Measurements from ENCODE around the gene CACNA1H. TPM values are rescaled to one million over a fixed set of nuclear protein-coding genes. Genes with fewer than 3 reads are reported as not detected.

CACNA1H gene
- total RNA-seq, 1 donor from 2014 or later, result 14.7 TPM

DNA sequence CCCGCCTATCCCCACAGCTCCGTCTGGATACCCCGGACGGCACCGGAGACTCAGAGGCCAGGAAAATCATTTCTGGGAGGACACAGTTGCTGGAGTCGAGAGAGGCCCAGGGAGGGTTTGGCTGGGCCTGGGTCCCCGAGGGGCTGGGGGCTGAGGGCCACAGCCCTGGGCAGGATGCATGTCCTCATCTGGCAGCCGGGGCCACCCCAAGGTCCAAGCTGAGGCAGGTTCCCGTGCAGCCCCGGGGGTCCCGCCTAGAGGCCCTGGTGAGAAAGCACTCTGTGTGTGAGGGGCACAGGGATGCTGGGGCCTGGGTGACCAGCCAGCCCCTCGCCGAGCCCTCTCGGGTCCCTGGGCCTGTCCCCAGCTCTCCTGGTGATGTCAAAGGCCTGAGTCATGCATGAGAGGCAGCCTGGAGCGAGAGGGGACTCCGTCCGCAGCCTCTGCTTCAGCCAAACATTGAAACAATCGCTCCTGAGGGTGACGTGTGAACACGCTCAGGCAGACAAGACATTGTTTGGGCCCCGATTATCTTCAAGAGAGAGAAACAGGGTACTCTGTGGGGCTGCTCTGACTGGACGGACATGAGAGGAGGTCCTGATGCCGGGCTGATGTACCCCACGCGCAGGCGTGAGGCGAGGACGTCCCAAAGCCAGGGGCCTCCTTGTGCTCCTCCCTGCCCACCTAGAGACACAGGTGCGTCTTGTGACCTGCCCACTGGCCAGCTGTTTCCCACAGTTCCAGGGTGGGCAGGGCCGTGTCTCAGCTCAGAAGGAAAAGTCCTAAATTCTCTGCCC, 31.1 kb upstream of the CACNA1H start:
- FAIRE-seq (no peak), DNase-seq (ENCODE audit: low spot score in 2 of 2) (no peak)

GRCh38 chr16:1122398-1122765, 30.5 kb upstream of the CACNA1H start:
- no peak for FAIRE-seq
- DNase-seq (ENCODE audit: low spot score in 2 of 2), result no peak

DNA sequence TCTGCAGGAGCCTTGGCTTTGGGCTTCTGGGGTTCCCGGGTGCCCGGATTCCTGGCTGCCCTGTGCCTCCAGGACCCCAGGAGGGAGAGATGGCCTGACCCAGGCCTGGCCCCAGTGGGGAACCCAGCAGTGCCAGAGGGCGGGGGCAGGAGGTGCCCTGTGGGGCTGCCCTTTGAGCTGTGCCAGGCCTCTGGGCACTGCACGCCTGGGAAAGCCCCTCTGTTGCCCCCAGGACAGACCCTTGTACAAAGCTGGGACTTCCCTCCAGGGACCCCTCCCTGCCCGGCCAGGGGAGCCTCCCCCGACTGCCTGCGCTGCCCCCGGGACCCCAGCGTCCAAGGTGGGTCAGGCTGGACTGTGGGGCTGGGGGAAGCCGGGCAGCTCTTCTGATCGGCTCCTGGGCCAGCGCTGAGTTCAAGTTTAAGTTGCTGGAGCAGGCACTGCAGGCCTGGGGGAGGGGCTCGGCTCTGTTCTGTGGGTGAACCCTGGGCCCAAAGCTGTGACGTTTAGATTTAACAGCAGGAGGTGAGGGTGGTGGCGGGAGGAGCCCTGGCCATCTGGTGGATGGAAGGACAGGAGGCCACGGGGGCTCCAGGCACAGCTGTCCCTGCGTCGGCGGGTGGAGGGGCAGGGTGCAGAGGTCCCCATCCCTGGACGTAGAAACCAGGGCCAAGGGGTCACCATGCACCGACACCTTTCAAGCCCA, 29.2 kb upstream of the CACNA1H start:
- no peak for DNase-seq (ENCODE audit: low spot score in 2 of 2)
- no peak for FAIRE-seq

DNA sequence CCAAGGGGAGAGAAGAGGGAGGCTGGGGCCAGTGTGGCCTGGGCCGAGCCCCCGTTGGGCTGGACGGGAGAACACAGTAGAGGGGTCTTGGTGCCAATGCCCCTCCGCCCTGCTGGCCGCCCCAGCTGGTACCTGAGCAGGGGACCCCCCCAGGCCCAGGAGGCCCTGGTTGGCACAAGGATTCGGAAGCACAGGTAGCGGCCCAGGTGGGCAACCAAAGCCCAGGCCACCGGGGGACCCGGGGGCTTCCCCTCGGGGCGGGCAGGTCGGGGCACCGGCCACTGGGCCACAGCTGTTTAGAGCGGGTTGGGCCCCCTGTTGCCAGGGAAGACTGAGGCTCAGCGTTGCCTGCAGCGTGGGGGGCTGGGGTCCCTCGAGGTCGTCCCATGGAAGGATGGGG, 28.6 kb upstream of the CACNA1H start:
- DNase-seq (ENCODE audit: low spot score in 2 of 2) (no peak), FAIRE-seq (no peak)

- FAIRE-seq (no peak), DNase-seq (ENCODE audit: low spot score in 2 of 2) (no peak)
Measured at GRCh38 chr16:1124795-1125194, 28.1 kb upstream of the CACNA1H start.

DNA sequence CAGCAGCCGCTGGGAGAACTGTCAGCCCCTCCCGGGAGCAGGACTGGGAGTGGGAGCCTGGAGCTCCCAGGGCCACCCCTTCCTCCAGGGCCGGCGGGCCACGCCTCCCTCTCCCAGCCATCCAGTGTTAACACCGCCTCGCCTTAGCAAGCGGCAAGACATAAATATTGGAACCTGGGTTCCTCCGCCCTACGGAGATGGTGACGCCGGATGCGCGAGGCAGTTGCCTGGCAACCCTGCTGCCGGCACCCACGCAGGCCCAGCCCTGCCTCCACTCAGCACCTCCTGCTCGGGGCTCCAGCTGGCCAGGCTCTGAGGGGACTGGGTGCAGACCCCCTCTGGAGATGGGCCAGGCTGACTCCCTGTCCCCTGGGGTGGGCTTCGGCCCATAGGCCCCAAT, 27.4 kb upstream of the CACNA1H start:
- peak in 1 of 2 donors; percentile 80 for DNase-seq (ENCODE audit: low spot score in 2 of 2)
- FAIRE-seq, result no peak

DNA sequence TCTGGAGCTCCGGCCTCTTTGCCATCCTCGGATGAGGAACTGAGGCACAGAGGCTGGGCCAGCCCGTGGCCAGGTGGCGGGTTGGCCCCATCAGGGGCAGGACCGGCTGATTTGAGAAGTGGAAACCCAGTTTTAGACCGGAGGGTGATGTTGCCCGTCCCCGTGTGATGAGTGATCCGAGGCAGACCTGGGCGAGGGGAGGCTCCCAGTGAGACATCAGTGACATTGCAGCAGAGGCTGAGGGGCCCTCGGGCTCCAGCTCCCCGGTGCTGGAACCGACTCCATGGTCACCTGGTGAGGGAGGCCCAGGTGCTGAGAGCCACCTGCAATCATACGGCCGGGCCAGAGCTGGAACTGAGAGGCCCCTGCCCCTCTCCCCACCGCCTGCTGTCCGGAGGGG, 26.9 kb upstream of the CACNA1H start:
- DNase-seq (ENCODE audit: low spot score in 2 of 2), result no peak
- FAIRE-seq, result no peak

- no peak for FAIRE-seq
Measured at GRCh38 chr16:1126586-1126985, 26.3 kb upstream of the CACNA1H start.

DNA sequence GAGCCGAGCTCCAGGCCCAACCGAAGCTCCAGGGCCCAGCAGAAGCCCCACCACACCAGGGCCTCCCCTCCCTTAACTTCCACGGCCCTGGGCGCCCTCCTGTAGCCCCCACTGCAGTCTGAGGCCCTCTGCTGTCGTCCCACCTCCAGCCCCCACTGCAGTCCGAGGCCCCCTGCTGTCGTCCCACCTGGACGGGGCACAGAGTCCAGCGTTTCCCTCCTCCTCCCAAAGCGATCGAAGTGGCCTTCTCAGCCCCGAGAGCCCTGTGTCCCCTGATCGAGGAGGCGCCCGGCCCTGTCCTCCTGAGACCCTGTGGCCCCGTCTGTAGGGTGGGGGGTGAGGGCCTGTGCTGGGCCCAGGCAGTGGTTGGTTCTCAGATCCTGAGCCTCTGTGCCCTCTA, 25.8 kb upstream of the CACNA1H start:
- FAIRE-seq (no peak), DNase-seq (ENCODE audit: low spot score in 2 of 2) (no peak)

More at GRCh38 chr16:1126586-1126985, 26.3 kb upstream of the CACNA1H start:
- no peak for DNase-seq (ENCODE audit: low spot score in 2 of 2)

GRCh38 chr16:1127971-1128715, 24.8 kb upstream of the CACNA1H start:
- FAIRE-seq, result no peak
- no peak for DNase-seq (ENCODE audit: low spot score in 2 of 2)

DNA sequence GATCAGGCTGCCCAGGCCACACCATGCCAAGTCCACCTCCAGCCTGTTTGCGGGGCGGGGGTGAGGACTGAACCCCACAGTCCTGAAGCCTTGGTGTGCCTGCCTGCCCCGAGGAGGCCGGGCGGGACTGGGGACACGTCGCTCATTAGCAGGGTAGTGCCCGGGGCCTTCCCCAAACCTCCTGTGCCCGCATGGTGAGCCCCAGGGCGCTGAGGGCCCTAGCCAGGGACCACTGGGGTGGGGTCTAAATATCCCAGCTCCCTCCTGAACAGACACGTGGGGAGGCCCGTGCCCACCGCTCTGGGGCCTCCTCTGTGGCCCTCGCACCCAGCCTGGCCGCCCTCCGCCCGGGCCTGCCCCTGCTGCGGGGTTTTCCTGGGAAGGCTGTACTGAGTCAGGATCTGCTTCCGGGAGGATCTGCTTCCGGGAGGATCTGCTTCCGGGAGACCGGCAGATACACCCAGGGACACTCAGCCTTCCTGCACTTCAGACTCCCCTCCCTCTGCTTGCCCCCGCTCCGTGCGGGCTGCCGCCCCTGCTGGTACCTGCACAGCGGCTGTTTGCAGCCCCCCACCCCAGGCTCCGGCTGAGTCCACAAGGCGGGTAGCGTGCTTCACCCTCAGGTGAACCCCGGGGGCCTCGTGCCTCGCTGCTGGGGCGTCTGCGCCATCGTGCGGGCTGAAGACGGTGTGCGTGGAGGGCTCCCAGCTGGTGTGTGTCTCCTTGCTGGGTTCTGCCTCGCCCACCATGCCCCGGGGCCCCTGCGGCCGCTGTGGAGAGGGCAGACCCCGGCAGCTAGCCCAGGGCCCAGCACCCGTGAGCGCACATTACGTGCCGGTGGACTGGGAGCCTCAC, 23.6 kb upstream of the CACNA1H start:
- FAIRE-seq (no peak), DNase-seq (ENCODE audit: low spot score in 2 of 2) (no peak)

DNA sequence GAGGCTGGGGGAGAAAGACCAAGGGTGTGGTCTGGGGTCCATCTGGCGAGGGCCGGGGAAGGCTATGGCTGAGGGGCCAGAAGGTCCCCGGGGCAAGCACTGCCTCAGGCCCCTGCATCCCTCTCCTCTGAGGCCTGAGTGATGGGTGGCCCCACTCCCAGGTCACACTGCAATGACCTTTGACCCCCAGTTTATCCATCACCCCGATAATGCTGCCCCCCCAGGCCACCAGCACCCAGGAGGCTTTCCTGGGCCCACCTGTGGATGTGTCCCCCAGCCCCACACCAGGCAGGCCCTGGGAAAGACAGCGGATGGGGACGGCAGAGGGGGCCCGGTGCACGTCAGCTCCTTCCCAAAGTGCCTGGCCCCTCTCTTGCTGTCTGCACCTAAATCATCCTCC, 22.5 kb upstream of the CACNA1H start:
- FAIRE-seq (no peak), DNase-seq (ENCODE audit: low spot score in 2 of 2) (no peak)

DNA sequence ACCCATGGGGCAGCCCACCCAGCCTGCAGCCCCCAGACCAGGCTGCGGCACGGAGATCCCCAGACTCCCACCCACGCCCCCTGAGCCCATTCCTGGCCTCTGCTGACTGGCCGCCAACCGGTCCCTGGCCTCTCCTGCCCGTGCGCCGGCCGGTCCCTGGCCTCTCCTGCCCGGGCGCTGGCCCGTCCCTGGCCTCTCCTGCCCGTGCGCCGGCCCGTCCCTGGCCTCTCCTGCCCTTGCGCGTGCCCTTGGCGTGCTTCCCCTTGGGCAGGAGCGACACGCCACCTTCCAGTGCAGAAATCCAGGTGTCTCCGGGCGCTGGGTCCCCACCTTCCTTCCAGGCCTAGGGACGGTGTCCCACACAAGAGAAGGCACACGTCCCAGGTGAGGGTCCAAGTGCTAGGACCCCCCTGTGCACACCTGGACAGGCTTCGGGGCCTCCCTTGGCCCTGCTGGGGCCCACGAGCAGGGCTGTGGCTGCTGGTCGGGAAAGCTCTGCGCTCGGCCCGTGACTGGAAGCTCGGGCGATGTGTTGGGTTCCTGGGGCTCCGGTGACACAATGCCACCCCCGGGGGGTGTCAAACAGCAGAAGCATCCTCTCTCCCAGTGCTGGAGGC, 21.4 kb upstream of the CACNA1H start:
- FAIRE-seq, result no peak
- no peak for DNase-seq (ENCODE audit: low spot score in 2 of 2)

DNA sequence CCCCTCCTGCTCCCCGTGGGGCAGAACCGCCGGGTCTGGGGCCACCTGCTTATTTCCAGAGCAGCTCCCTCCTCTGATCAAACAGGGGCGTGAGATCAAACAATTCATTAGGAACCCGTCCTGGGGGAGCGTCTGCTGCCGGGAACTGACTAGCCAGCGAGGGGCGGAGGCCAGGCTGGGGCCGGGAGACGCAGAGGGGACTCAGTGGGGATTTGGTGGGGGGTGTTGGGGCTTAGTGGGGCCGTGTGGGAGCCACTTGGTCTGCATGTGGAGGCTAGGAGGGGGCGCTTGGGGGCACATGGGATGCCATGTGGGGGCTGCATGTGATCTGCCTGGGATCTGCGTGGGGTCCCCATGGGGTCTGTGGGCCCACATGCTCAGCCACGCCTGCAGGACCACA, 20.5 kb upstream of the CACNA1H start:
- DNase-seq (ENCODE audit: low spot score in 2 of 2), result no peak
- FAIRE-seq, result no peak

DNA sequence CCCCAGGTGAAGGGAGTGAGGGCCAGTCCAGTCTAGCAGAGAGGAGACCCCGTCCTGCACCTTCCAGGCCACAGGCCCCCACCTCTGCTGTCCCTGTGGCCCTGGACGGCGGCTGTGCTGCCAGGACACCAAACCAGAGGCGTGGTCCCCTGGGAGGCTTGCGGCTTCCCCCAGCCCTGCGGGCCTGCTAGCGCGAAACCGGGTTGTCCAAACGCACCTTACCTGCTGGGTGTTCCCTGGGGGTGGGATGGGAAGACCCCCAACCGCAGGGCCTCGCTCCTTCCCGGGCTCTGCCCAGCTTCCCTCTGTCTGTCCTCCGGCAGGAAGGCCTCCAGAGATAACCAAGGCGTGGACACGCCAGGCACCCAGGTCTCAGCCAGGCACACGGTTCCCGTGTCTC, 19.6 kb upstream of the CACNA1H start:
- FAIRE-seq (no peak), DNase-seq (ENCODE audit: low spot score in 2 of 2) (no peak)

- no peak for DNase-seq (ENCODE audit: low spot score in 2 of 2)
- FAIRE-seq, result no peak
Measured at GRCh38 chr16:1133810-1134520, 18.9 kb upstream of the CACNA1H start.

- DNase-seq (ENCODE audit: low spot score in 2 of 2) (no peak), FAIRE-seq (no peak)
Measured at GRCh38 chr16:1134776-1135458, 18.0 kb upstream of the CACNA1H start.

GRCh38 chr16:1135459-1135825, 17.5 kb upstream of the CACNA1H start:
- DNase-seq (ENCODE audit: low spot score in 2 of 2), result no peak

GRCh38 chr16:1137604-1138003, 15.3 kb upstream of the CACNA1H start:
- DNase-seq (ENCODE audit: low spot score in 2 of 2) (no peak), FAIRE-seq (no peak)

More at GRCh38 chr16:1135459-1135825, 17.5 kb upstream of the CACNA1H start:
- no peak for FAIRE-seq

Data from frontal cortex (tissue), 4 donors.